GM23338 (cell line): ENCODE results near the gene HSF2BP. TPM values are rescaled to one million over a fixed set of nuclear protein-coding genes. Genes with fewer than 3 reads are reported as not detected.

Experiments used
- ATAC-seq: fragments of 200-7000 bp; cut with Tn5 transposase; 3 replicates; pipeline ENCODE4 v1.9.1; 2020
- DNase-seq: peaks from one replicate; pipeline ENCODE4 v3.0.0-alpha.2; 2015; ENCODE audit warnings: low spot score
- H2AFZ ChIP-seq: fragments of 200-600 bp; sonication (generic); 2 replicates; pipeline ENCODE4 v1.8.0; 2016; ENCODE audit warnings: antibody characterized with exemption, mild to moderate bottlenecking, moderate library complexity
- H3F3A ChIP-seq: fragments of 200-600 bp; sonication (generic); replicated peaks from 2 replicates; pipeline ENCODE4 v1.8.0; 2017; ENCODE audit warnings: antibody characterized with exemption, mixed run types, low read depth
- H3K27ac ChIP-seq: fragments of 200-600 bp; sonication (generic); 2 replicates; pipeline ENCODE4 v1.6.1; 2016; ENCODE audit warnings: low read depth
- H3K27me3 ChIP-seq: fragments of 200-600 bp; sonication (generic); 2 replicates; pipeline ENCODE4 v1.8.0; 2016; ENCODE audit warnings: mild to moderate bottlenecking, mixed run types, moderate library complexity; ENCODE audit not compliant: insufficient read depth
- H3K36me3 ChIP-seq: fragments of 200-600 bp; sonication (generic); 2 replicates; pipeline ENCODE4 v1.8.0; 2016; ENCODE audit warnings: mild to moderate bottlenecking; ENCODE audit not compliant: insufficient read depth
- H3K4me1 ChIP-seq: fragments of 200-600 bp; sonication (generic); 2 replicates; pipeline ENCODE4 v1.8.0; 2016; ENCODE audit warnings: mild to moderate bottlenecking, moderate library complexity; ENCODE audit not compliant: insufficient read depth
- H3K4me2 ChIP-seq: fragments of 200-600 bp; sonication (generic); 2 replicates; pipeline ENCODE4 v1.7.1; 2017; ENCODE audit warnings: mixed run types
- H3K4me3 ChIP-seq: fragments of 200-600 bp; sonication (generic); 2 replicates; pipeline ENCODE4 v1.6.1; 2016; ENCODE audit warnings: mixed run types
- H3K79me2 ChIP-seq: fragments of 200-600 bp; sonication (generic); replicated peaks from 2 replicates; pipeline ENCODE4 v1.8.0; 2017; ENCODE audit warnings: mild to moderate bottlenecking; ENCODE audit not compliant: insufficient read depth
- H3K9me2 ChIP-seq: fragments of 200-600 bp; sonication (generic); 2 replicates; pipeline ENCODE4 v1.8.0; 2017; ENCODE audit not compliant: insufficient read depth
- H4K20me1 ChIP-seq: fragments of 200-600 bp; sonication (generic); replicated peaks from 2 replicates; pipeline ENCODE4 v1.8.0; 2017; ENCODE audit warnings: mild to moderate bottlenecking; ENCODE audit not compliant: insufficient read depth
- H3K27ac Mint-ChIP-seq: 2 replicates; pipeline ENCODE4 v1.8.0; 2020; ENCODE audit warnings: inconsistent platforms, mild to moderate bottlenecking, moderate library complexity, mixed read lengths
- H3K27me3 Mint-ChIP-seq: 3 replicates; pipeline ENCODE4 v1.8.0; 2022; ENCODE audit warnings: low read depth, mild to moderate bottlenecking, moderate library complexity, mixed read lengths, inconsistent platforms; ENCODE audit not compliant: insufficient read depth, poor library complexity
- H3K36me3 Mint-ChIP-seq: 3 replicates; pipeline ENCODE4 v1.8.0; 2021; ENCODE audit warnings: low read depth, mild to moderate bottlenecking, inconsistent platforms, moderate library complexity, mixed read lengths
- H3K4me1 Mint-ChIP-seq: 3 replicates; pipeline ENCODE4 v1.8.0; 2020; ENCODE audit warnings: mild to moderate bottlenecking, inconsistent platforms, mixed read lengths
- H3K4me3 Mint-ChIP-seq: 3 replicates; pipeline ENCODE4 v1.8.0; 2021; ENCODE audit warnings: moderate library complexity, mild to moderate bottlenecking, inconsistent platforms, mixed read lengths
- H3K9me3 Mint-ChIP-seq: 3 replicates; pipeline ENCODE4 v1.8.0; 2020; ENCODE audit warnings: moderate library complexity, mild to moderate bottlenecking, inconsistent platforms, mixed read lengths
- CREB1 ChIP-seq: fragments of 250-450 bp; sonication (Bioruptor Pico); IDR thresholded peaks from 2 replicates; pipeline ENCODE4 v1.5.0; 2020; ENCODE audit warnings: low read depth, mild to moderate bottlenecking, moderate library complexity
- EZH2 ChIP-seq: fragments of 200-600 bp; sonication (generic); IDR thresholded peaks from one replicate; pipeline ENCODE4 v1.8.0; 2017; ENCODE audit warnings: antibody characterized with exemption, mild to moderate bottlenecking, low read depth; ENCODE audit not compliant: unreplicated experiment
- EZH2phosphoT487 ChIP-seq: fragments of 200-600 bp; sonication (generic); IDR thresholded peaks from one replicate; pipeline ENCODE4 v1.8.1; 2018; ENCODE audit warnings: antibody characterized with exemption; ENCODE audit not compliant: unreplicated experiment
- JUNB ChIP-seq: IDR thresholded peaks from one replicate; pipeline ENCODE4 v1.6.1; 2016; ENCODE audit warnings: antibody characterized with exemption; ENCODE audit not compliant: unreplicated experiment
- NANOG ChIP-seq: IDR thresholded peaks from 2 replicates; pipeline ENCODE4 v1.6.1; 2016; ENCODE audit warnings: antibody characterized with exemption, borderline replicate concordance
- POLR2AphosphoS5 ChIP-seq: IDR thresholded peaks from 2 replicates; pipeline ENCODE4 v1.6.1; 2016; ENCODE audit warnings: antibody characterized with exemption, low read depth
- STAT1 ChIP-seq: IDR thresholded peaks from one replicate; pipeline ENCODE4 v1.6.1; 2016; ENCODE audit warnings: antibody characterized with exemption; ENCODE audit not compliant: unreplicated experiment
- ZNF114 ChIP-seq: fragments of 250-450 bp; sonication (Bioruptor Pico); IDR thresholded peaks from 2 replicates; pipeline ENCODE4 v1.5.0; 2020; ENCODE audit warnings: mild to moderate bottlenecking, moderate library complexity
- ZNF331 ChIP-seq: fragments of 250-450 bp; sonication (Bioruptor Pico); IDR thresholded peaks from 2 replicates; pipeline ENCODE4 v1.5.0; 2020; ENCODE audit warnings: low read depth, mild to moderate bottlenecking, moderate library complexity
- polyA plus RNA-seq: library from polyadenylated mRNA; unstranded; fragments of >200 nt; fragmentation: Nextera tagmentation; extraction: Ambion mirVana; gene quantifications from 2 replicates; pipeline ENCODE4 v1.2.1, GENCODE V29; 2016
- total RNA-seq: library from RNA; depleted of rRNA; stranded (reverse); fragments of >200 nt; shearing (Covaris generic); gene quantifications from 2 replicates; pipeline ENCODE4 v1.2.3, GENCODE V29; 2014
- TF ChIP-seq, protein P1 (sequence below): fragments of 250-450 bp; sonication (Bioruptor Pico); IDR thresholded peaks from 2 replicates; pipeline ENCODE4 v1.5.0; 2020; ENCODE audit warnings: mild to moderate bottlenecking, moderate library complexity
- TF ChIP-seq, protein P2 (sequence below): IDR thresholded peaks from one replicate; pipeline ENCODE4 v1.6.1; 2018; ENCODE audit warnings: antibody characterized with exemption; ENCODE audit not compliant: unreplicated experiment
- TF ChIP-seq, protein P3 (sequence below): IDR thresholded peaks from 2 replicates; pipeline ENCODE4 v1.6.1; 2016; ENCODE audit warnings: antibody characterized with exemption
- TF ChIP-seq, protein P4 (sequence below), 2 experiments: fragments of 200-600 bp in 1 of 2; sonication (generic) in 1 of 2; conservative IDR thresholded peaks; 2 replicates each; pipeline versions ENCODE4 v1.5.1 to v1.6.1; 2016 to 2017; ENCODE audit warnings: antibody characterized with exemption in 2 of 2, low read depth in 2 of 2, mild to moderate bottlenecking in 2 of 2, moderate library complexity in 1 of 2

Gene HSF2BP
- total and polyA plus RNA-seq, 2 experiments from 2014 or later: 0.78 to 2.0 TPM

DNA sequence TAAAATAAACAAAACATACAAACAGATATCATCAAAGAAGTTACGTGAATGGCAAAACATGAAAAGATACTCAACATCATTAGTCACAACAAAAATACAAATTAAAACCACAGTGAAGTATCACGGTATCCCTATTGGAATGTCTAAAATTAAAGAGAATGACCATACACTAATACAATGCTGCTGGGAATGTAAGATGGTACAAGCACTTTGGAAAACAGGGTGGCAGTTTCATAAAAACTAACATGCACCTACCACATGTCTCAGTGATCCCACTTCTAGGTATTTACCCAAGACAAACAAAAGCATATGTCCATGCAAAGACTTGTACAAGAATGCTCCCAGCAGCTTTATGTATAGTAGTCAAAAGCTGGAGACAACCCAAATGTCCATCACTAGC lies 69.1 kb downstream of the HSF2BP start:
- Mint-ChIP-seq H3K4me3 (no peak overlapping the region), H3K9me3 (no peaks in the 10 kb centered on the region), H3K27ac (no peak overlapping the region), H3K4me1 (peaks cover 9% of the 10 kb centered on the region; the same call in 2 of the 3 replicates), H3K27me3 (peaks cover 2% of the 10 kb centered on the region), H3K36me3 (no peaks in the 10 kb centered on the region)
- H4K20me1 ChIP-seq: no peaks in the 10 kb centered on the region
- TF ChIP-seq POLR2AphosphoS5: no peak
- no peak for TF ChIP-seq STAT1
- TF ChIP-seq, protein P1, sequence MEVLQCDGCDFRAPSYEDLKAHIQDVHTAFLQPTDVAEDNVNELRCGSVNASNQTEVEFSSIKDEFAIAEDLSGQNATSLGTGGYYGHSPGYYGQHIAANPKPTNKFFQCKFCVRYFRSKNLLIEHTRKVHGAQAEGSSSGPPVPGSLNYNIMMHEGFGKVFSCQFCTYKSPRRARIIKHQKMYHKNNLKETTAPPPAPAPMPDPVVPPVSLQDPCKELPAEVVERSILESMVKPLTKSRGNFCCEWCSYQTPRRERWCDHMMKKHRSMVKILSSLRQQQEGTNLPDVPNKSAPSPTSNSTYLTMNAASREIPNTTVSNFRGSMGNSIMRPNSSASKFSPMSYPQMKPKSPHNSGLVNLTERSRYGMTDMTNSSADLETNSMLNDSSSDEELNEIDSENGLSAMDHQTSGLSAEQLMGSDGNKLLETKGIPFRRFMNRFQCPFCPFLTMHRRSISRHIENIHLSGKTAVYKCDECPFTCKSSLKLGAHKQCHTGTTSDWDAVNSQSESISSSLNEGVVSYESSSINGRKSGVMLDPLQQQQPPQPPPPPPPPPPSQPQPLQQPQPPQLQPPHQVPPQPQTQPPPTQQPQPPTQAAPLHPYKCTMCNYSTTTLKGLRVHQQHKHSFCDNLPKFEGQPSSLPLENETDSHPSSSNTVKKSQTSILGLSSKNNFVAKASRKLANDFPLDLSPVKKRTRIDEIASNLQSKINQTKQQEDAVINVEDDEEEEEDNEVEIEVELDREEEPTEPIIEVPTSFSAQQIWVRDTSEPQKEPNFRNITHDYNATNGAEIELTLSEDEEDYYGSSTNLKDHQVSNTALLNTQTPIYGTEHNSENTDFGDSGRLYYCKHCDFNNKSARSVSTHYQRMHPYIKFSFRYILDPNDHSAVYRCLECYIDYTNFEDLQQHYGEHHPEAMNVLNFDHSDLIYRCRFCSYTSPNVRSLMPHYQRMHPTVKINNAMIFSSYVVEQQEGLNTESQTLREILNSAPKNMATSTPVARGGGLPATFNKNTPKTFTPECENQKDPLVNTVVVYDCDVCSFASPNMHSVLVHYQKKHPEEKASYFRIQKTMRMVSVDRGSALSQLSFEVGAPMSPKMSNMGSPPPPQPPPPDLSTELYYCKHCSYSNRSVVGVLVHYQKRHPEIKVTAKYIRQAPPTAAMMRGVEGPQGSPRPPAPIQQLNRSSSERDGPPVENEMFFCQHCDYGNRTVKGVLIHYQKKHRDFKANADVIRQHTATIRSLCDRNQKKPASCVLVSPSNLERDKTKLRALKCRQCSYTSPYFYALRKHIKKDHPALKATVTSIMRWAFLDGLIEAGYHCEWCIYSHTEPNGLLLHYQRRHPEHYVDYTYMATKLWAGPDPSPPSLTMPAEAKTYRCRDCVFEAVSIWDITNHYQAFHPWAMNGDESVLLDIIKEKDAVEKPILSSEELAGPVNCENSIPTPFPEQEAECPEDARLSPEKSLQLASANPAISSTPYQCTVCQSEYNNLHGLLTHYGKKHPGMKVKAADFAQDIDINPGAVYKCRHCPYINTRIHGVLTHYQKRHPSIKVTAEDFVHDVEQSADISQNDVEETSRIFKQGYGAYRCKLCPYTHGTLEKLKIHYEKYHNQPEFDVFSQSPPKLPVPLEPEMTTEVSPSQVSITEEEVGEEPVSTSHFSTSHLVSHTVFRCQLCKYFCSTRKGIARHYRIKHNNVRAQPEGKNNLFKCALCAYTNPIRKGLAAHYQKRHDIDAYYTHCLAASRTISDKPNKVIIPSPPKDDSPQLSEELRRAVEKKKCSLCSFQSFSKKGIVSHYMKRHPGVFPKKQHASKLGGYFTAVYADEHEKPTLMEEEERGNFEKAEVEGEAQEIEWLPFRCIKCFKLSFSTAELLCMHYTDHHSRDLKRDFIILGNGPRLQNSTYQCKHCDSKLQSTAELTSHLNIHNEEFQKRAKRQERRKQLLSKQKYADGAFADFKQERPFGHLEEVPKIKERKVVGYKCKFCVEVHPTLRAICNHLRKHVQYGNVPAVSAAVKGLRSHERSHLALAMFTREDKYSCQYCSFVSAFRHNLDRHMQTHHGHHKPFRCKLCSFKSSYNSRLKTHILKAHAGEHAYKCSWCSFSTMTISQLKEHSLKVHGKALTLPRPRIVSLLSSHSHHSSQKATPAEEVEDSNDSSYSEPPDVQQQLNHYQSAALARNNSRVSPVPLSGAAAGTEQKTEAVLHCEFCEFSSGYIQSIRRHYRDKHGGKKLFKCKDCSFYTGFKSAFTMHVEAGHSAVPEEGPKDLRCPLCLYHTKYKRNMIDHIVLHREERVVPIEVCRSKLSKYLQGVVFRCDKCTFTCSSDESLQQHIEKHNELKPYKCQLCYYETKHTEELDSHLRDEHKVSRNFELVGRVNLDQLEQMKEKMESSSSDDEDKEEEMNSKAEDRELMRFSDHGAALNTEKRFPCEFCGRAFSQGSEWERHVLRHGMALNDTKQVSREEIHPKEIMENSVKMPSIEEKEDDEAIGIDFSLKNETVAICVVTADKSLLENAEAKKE (CRISPR knock-in tag): no peak
- TF ChIP-seq, protein P2, sequence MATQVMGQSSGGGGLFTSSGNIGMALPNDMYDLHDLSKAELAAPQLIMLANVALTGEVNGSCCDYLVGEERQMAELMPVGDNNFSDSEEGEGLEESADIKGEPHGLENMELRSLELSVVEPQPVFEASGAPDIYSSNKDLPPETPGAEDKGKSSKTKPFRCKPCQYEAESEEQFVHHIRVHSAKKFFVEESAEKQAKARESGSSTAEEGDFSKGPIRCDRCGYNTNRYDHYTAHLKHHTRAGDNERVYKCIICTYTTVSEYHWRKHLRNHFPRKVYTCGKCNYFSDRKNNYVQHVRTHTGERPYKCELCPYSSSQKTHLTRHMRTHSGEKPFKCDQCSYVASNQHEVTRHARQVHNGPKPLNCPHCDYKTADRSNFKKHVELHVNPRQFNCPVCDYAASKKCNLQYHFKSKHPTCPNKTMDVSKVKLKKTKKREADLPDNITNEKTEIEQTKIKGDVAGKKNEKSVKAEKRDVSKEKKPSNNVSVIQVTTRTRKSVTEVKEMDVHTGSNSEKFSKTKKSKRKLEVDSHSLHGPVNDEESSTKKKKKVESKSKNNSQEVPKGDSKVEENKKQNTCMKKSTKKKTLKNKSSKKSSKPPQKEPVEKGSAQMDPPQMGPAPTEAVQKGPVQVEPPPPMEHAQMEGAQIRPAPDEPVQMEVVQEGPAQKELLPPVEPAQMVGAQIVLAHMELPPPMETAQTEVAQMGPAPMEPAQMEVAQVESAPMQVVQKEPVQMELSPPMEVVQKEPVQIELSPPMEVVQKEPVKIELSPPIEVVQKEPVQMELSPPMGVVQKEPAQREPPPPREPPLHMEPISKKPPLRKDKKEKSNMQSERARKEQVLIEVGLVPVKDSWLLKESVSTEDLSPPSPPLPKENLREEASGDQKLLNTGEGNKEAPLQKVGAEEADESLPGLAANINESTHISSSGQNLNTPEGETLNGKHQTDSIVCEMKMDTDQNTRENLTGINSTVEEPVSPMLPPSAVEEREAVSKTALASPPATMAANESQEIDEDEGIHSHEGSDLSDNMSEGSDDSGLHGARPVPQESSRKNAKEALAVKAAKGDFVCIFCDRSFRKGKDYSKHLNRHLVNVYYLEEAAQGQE: no peak
- no peak for TF ChIP-seq EZH2phosphoT487
- no peak for TF ChIP-seq ZNF331
- TF ChIP-seq, protein P3, sequence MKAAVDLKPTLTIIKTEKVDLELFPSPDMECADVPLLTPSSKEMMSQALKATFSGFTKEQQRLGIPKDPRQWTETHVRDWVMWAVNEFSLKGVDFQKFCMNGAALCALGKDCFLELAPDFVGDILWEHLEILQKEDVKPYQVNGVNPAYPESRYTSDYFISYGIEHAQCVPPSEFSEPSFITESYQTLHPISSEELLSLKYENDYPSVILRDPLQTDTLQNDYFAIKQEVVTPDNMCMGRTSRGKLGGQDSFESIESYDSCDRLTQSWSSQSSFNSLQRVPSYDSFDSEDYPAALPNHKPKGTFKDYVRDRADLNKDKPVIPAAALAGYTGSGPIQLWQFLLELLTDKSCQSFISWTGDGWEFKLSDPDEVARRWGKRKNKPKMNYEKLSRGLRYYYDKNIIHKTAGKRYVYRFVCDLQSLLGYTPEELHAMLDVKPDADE: no peak
- TF ChIP-seq EZH2: no peak
- no peak for TF ChIP-seq ZNF114 (CRISPR knock-in tag)
- TF ChIP-seq JUNB: no peak
- no peak for TF ChIP-seq CREB1 (CRISPR knock-in tag)
- no peak for TF ChIP-seq NANOG
- TF ChIP-seq, protein P4, sequence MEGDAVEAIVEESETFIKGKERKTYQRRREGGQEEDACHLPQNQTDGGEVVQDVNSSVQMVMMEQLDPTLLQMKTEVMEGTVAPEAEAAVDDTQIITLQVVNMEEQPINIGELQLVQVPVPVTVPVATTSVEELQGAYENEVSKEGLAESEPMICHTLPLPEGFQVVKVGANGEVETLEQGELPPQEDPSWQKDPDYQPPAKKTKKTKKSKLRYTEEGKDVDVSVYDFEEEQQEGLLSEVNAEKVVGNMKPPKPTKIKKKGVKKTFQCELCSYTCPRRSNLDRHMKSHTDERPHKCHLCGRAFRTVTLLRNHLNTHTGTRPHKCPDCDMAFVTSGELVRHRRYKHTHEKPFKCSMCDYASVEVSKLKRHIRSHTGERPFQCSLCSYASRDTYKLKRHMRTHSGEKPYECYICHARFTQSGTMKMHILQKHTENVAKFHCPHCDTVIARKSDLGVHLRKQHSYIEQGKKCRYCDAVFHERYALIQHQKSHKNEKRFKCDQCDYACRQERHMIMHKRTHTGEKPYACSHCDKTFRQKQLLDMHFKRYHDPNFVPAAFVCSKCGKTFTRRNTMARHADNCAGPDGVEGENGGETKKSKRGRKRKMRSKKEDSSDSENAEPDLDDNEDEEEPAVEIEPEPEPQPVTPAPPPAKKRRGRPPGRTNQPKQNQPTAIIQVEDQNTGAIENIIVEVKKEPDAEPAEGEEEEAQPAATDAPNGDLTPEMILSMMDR (conservative IDR thresholded peaks at IDR 0.05; ENCODE audit: low read depth in 2 of 2): no peak
- no peak overlapping the region for H3K27ac ChIP-seq
- no peaks in the 10 kb centered on the region for H3F3A ChIP-seq
- H2AFZ ChIP-seq: no peak overlapping the region
- no peaks in the 10 kb centered on the region for H3K36me3 ChIP-seq
- no peaks in the 10 kb centered on the region for H3K79me2 ChIP-seq
- no peaks in the 10 kb centered on the region for H3K27me3 ChIP-seq
- no peak overlapping the region for H3K4me2 ChIP-seq
- DNase-seq: no peak
- ATAC-seq: no peak
- no peaks in the 10 kb centered on the region for H3K4me1 ChIP-seq
- no peak overlapping the region for H3K4me3 ChIP-seq
- H3K9me2 ChIP-seq: 0 out of 2 replicates have a peak, but pooled peaks cover 2% of the 10 kb centered on the region
